WTC11 (cell line): ENCODE data around the gene STK32B. TPM values are rescaled to one million over a fixed set of nuclear protein-coding genes. Genes with fewer than 3 reads are reported as not detected.

ENCODE experiments used
- ATAC-seq: fragments of 200-7000 bp; cut with Tn5 transposase; 2 replicates; pipeline ENCODE4 v1.10.0; 2021; ENCODE audit warnings: mild to moderate bottlenecking, moderate library complexity
- CTCF ChIA-PET: fragments of 300-600 bp; sonication (Branson Sonifier 250); formaldehyde crosslinking; loops from one replicate; lab custom pipeline; 2021; ENCODE audit warnings: antibody characterized with exemption; lab: Charles Lee
- POLR2A ChIA-PET: fragments of 350-600 bp; sonication (Branson Sonifier 250); formaldehyde crosslinking; loops from one replicate; lab custom pipeline; 2021; ENCODE audit warnings: antibody characterized with exemption; lab: Charles Lee
- DNase-seq: peaks from one replicate; pipeline ENCODE4 v3.0.0; 2021; ENCODE audit warnings: low spot score
- H3K27ac Mint-ChIP-seq: 2 replicates; pipeline ENCODE4 v1.8.0; 2021; ENCODE audit warnings: mixed read lengths
- H3K27me3 Mint-ChIP-seq: 2 replicates; pipeline ENCODE4 v1.8.0; 2021; ENCODE audit warnings: low read depth, mild to moderate bottlenecking, moderate library complexity, mixed read lengths
- H3K36me3 Mint-ChIP-seq: 2 replicates; pipeline ENCODE4 v1.8.0; 2021; ENCODE audit warnings: mixed read lengths
- H3K4me1 Mint-ChIP-seq: 2 replicates; pipeline ENCODE4 v1.8.0; 2022; ENCODE audit warnings: mixed read lengths
- H3K4me3 Mint-ChIP-seq: 2 replicates; pipeline ENCODE4 v1.8.0; 2021; ENCODE audit warnings: mild to moderate bottlenecking, moderate library complexity, mixed read lengths
- H3K9me3 Mint-ChIP-seq: 2 replicates; pipeline ENCODE4 v1.8.0; 2021; ENCODE audit warnings: mixed read lengths
- ATF2 ChIP-seq: sonication (generic); formaldehyde crosslinking; IDR thresholded peaks from 2 replicates; pipeline ENCODE4 v1.8.1; 2022; ENCODE audit warnings: low read depth, missing genetic modification reagents, borderline replicate concordance
- ATF6 ChIP-seq: sonication (generic); formaldehyde crosslinking; IDR thresholded peaks from 2 replicates; pipeline ENCODE4 v1.8.1; 2023; ENCODE audit warnings: mild to moderate bottlenecking, missing genetic modification reagents
- CREB1 ChIP-seq: sonication (generic); formaldehyde crosslinking; IDR thresholded peaks from 2 replicates; pipeline ENCODE4 v1.8.0; 2023; ENCODE audit warnings: mild to moderate bottlenecking, missing genetic modification reagents
- E2F5 ChIP-seq: sonication (generic); formaldehyde crosslinking; IDR thresholded peaks from 2 replicates; pipeline ENCODE4 v1.8.1; 2022; ENCODE audit warnings: mild to moderate bottlenecking, moderate library complexity, missing genetic modification reagents
- ELF4 ChIP-seq: sonication (generic); formaldehyde crosslinking; IDR thresholded peaks from 2 replicates; pipeline ENCODE4 v1.8.1; 2022; ENCODE audit warnings: low read depth, mild to moderate bottlenecking, moderate library complexity, missing genetic modification reagents
- EMX1 ChIP-seq: fragments of 250-450 bp; sonication (Bioruptor Pico); IDR thresholded peaks from 2 replicates; pipeline ENCODE4 v1.8.0; 2021; ENCODE audit warnings: mild to moderate bottlenecking
- HMGA2 ChIP-seq: fragments of 250-450 bp; sonication (Bioruptor Pico); IDR thresholded peaks from 2 replicates; pipeline ENCODE4 v1.4.0; 2021; ENCODE audit warnings: mild to moderate bottlenecking, moderate library complexity
- KAT7 ChIP-seq: sonication (generic); formaldehyde crosslinking; IDR thresholded peaks from 2 replicates; pipeline ENCODE4 v1.8.1; 2023; ENCODE audit warnings: missing genetic modification reagents, mild to moderate bottlenecking, borderline replicate concordance
- MLX ChIP-seq: sonication (generic); formaldehyde crosslinking; IDR thresholded peaks from 2 replicates; pipeline ENCODE4 v1.8.1; 2023; ENCODE audit warnings: mild to moderate bottlenecking, missing genetic modification reagents, moderate library complexity
- NFATC4 ChIP-seq: fragments of 250-450 bp; sonication (Bioruptor Pico); IDR thresholded peaks from 2 replicates; pipeline ENCODE4 v1.9.0; 2021; ENCODE audit warnings: mild to moderate bottlenecking
- NFYB ChIP-seq: sonication (generic); formaldehyde crosslinking; conservative IDR thresholded peaks from 2 replicates; pipeline ENCODE4 v1.8.0; 2022; ENCODE audit warnings: low read depth, missing genetic modification reagents
- NR2C2 ChIP-seq: sonication (generic); formaldehyde crosslinking; IDR thresholded peaks from 2 replicates; pipeline ENCODE4 v1.8.0; 2022; ENCODE audit warnings: mild to moderate bottlenecking, missing genetic modification reagents
- PRDM15 ChIP-seq: sonication (generic); formaldehyde crosslinking; IDR thresholded peaks from 2 replicates; pipeline ENCODE4 v1.8.0; 2022; ENCODE audit warnings: missing genetic modification reagents
- PREB ChIP-seq: sonication (generic); formaldehyde crosslinking; IDR thresholded peaks from 2 replicates; pipeline ENCODE4 v1.8.1; 2022; ENCODE audit warnings: mild to moderate bottlenecking, missing genetic modification reagents, moderate library complexity, borderline replicate concordance
- SMAD3 ChIP-seq: sonication (generic); formaldehyde crosslinking; IDR thresholded peaks from 2 replicates; pipeline ENCODE4 v1.8.0; 2022; ENCODE audit warnings: missing genetic modification reagents, mild to moderate bottlenecking, borderline replicate concordance
- SMAD4 ChIP-seq: sonication (generic); formaldehyde crosslinking; IDR thresholded peaks from 2 replicates; pipeline ENCODE4 v1.8.0; 2022; ENCODE audit warnings: mild to moderate bottlenecking, missing genetic modification reagents
- TCF7 ChIP-seq: sonication (generic); formaldehyde crosslinking; IDR thresholded peaks from 2 replicates; pipeline ENCODE4 v1.8.0; 2022; ENCODE audit warnings: mild to moderate bottlenecking, low read depth, missing genetic modification reagents, moderate library complexity
- TEAD1 ChIP-seq: sonication (generic); formaldehyde crosslinking; IDR thresholded peaks from 2 replicates; pipeline ENCODE4 v1.8.0; 2022; ENCODE audit warnings: mild to moderate bottlenecking, missing genetic modification reagents
- ZBTB43 ChIP-seq: sonication (generic); formaldehyde crosslinking; IDR thresholded peaks from 2 replicates; pipeline ENCODE4 v1.8.1; 2023; ENCODE audit warnings: mild to moderate bottlenecking, missing genetic modification reagents
- ZNF121 ChIP-seq: sonication (generic); formaldehyde crosslinking; IDR thresholded peaks from 2 replicates; pipeline ENCODE4 v1.8.0; 2023; ENCODE audit warnings: missing genetic modification reagents
- ZNF396 ChIP-seq: fragments of 250-450 bp; sonication (Bioruptor Pico); IDR thresholded peaks from 2 replicates; pipeline ENCODE4 v1.8.0; 2021; ENCODE audit warnings: mild to moderate bottlenecking, moderate library complexity, borderline replicate concordance
- total RNA-seq: library from RNA; stranded (reverse); gene quantifications from 3 replicates; pipeline ENCODE4 v1.2.3, GENCODE V29; 2021

The STK32B gene
- total RNA-seq, 1 experiment from 2014 or later = 1.9 TPM

- ChIA-PET CTCF (interaction anchor here (1.6 kb wide), 1 partner anchor 354 kb away, joined by 4 read pairs; no protein-coding TSS in a partner anchor), POLR2A (no interaction called here)
- ATAC-seq = 0 out of 2 replicates have a peak, but pooled peaks have one; percentile 32
These were observed 415.8 kb downstream of the STK32B start for GRCh38 chr4:5467111-5467510.

GRCh38 chr4:5469151-5469775 is 418.0 kb downstream of the STK32B start:
- H3K27ac Mint-ChIP-seq = peak overlapping the region; percentile 66; the same call in 1 of the 2 replicates
- no peaks in the 10 kb centered on the region; the same call in 1 of the 2 replicates for H3K27me3 Mint-ChIP-seq
- no peaks in the 10 kb centered on the region for H3K9me3 Mint-ChIP-seq
- DNase-seq (no peak), ATAC-seq (no peak)
- POLR2A ChIA-PET = no interaction called here
- CTCF ChIA-PET = interaction anchor here (1.4 to 1.7 kb wide), 2 partner anchors 59 to 69 kb away, joined by 3 to 5 read pairs; no protein-coding TSS in a partner anchor
- no peaks in the 10 kb centered on the region for H3K36me3 Mint-ChIP-seq
- H3K4me3 Mint-ChIP-seq = no peak overlapping the region
- H3K4me1 Mint-ChIP-seq = peaks cover 5% of the 10 kb centered on the region
- TF ChIP-seq ZBTB43 (CRISPR knock-in tag) = no peak
- TF ChIP-seq ELF4 = no peak
- no peak for TF ChIP-seq NFATC4 (CRISPR knock-in tag)
- no peak for TF ChIP-seq SMAD3
- TF ChIP-seq PRDM15 (CRISPR knock-in tag) = no peak
- TF ChIP-seq ZNF396 (CRISPR knock-in tag) = no peak
- no peak for TF ChIP-seq SMAD4 (CRISPR knock-in tag)

More at GRCh38 chr4:5467111-5467510, 415.8 kb downstream of the STK32B start:
- H3K27me3 Mint-ChIP-seq = no peaks in the 10 kb centered on the region; the same call in 1 of the 2 replicates
- DNase-seq = no peak
- H3K4me3 Mint-ChIP-seq = no peak overlapping the region
- no peak for TF ChIP-seq ZNF121
- TF ChIP-seq TEAD1 (CRISPR knock-in tag) = no peak
- TF ChIP-seq ATF6 (CRISPR knock-in tag) = no peak
- no peak for TF ChIP-seq KAT7 (CRISPR knock-in tag)
- TF ChIP-seq CREB1 = no peak
- TF ChIP-seq MLX = no peak
- TF ChIP-seq NFYB (CRISPR knock-in tag) = no peak
- no peak for TF ChIP-seq NFATC4 (CRISPR knock-in tag)
- TF ChIP-seq EMX1 (CRISPR knock-in tag) = no peak
- no peak for TF ChIP-seq ATF2
- no peak for TF ChIP-seq E2F5 (CRISPR knock-in tag)
- no peak for TF ChIP-seq TCF7
- TF ChIP-seq NR2C2 = no peak
- TF ChIP-seq PREB (CRISPR knock-in tag) = no peak
- no peak for TF ChIP-seq HMGA2 (CRISPR knock-in tag)
- H3K27ac Mint-ChIP-seq = no peak overlapping the region
- no peaks in the 10 kb centered on the region for H3K36me3 Mint-ChIP-seq
- H3K9me3 Mint-ChIP-seq = no peaks in the 10 kb centered on the region
- H3K4me1 Mint-ChIP-seq = peaks cover 5% of the 10 kb centered on the region
